ENCODE data around the gene KYNU. TPM values are rescaled to one million over a fixed set of nuclear protein-coding genes. Genes with fewer than 3 reads are reported as not detected.

KYNU gene
- total and polyA plus RNA-seq, 2 experiments from 2014 or later, result not detected

- no peak overlapping the region for H2AFZ ChIP-seq
- peaks cover 19% of the 10 kb centered on the region for H3K27me3 ChIP-seq (replicated peaks; ENCODE audit: insufficient read depth)
- H3F3A ChIP-seq (ENCODE audit: insufficient read depth), result no peaks in the 10 kb centered on the region
- no peaks in the 10 kb centered on the region for H3K4me1 ChIP-seq (ENCODE audit: insufficient read depth)
- H3K9ac ChIP-seq, result no peak overlapping the region
- H3K36me3 ChIP-seq (ENCODE audit: low read depth), result no peaks in the 10 kb centered on the region
- WGBS, 2 experiments (ENCODE audit: low coverage in 1 of 2, low lambda C conversion rate in 2 of 2, missing lambda C conversion rate in 2 of 2), result 65 to 66% methylated on average over 4 of the region's 4 CpGs
- DNase-seq, result no peak
- in situ Hi-C loops (cut with MboI), result loop anchor here (25.0 kb wide), 1 partner anchor 806 kb away; no protein-coding TSS in a partner anchor
- H3K4me2 ChIP-seq (ENCODE audit: unreplicated experiment), result no peak overlapping the region
- no peak for TF ChIP-seq EZH2 (IDR thresholded peaks at IDR 0.05; ENCODE audit: insufficient read depth, poor library complexity, severe bottlenecking)
- no peaks in the 10 kb centered on the region for H3K9me3 ChIP-seq (ENCODE audit: low read depth)
- H4K20me1 ChIP-seq (ENCODE audit: insufficient read depth), result no peaks in the 10 kb centered on the region
- H3K9me2 ChIP-seq (ENCODE audit: insufficient read depth), result no peaks in the 10 kb centered on the region
- H3K4me3 ChIP-seq, result no peak overlapping the region
- no peak overlapping the region for H3K27ac ChIP-seq
- no peaks in the 10 kb centered on the region for H3K79me2 ChIP-seq (ENCODE audit: insufficient read depth)
Observed at GRCh38 chr2:142992840-142993239, 115.4 kb downstream of the KYNU start.

DNA sequence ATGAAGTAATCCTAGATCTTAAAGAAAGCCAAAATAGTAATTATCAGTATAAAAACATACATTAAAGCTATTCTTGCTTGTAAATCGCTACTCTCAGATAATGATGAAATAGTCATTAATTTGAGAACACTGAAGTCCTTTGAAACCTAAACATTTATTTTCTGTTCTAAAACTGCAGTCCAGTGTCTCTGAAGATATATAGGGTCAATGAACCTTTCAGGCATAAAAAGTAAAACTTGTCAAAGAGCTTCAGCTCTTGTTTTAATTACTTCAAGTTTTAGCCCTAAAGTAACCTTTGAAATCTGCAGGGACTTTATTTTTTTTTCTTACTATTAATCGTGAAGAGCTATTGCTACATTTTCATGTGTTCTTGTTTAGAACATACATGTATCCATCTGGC is 116.3 kb downstream of the KYNU start:
- no peak overlapping the region for H3K9ac ChIP-seq
- H3K4me1 ChIP-seq (ENCODE audit: insufficient read depth), result no peaks in the 10 kb centered on the region
- no peaks in the 10 kb centered on the region for H4K20me1 ChIP-seq (ENCODE audit: insufficient read depth)
- H3K36me3 ChIP-seq (ENCODE audit: low read depth), result no peaks in the 10 kb centered on the region
- H3K27me3 ChIP-seq (replicated peaks; ENCODE audit: insufficient read depth), result peaks cover 19% of the 10 kb centered on the region
- no peak for DNase-seq
- no peaks in the 10 kb centered on the region for H3K9me3 ChIP-seq (ENCODE audit: low read depth)
- 14 to 28% methylated on average over 2 of the region's 2 CpGs for WGBS, 2 experiments (ENCODE audit: low coverage in 1 of 2, low lambda C conversion rate in 2 of 2, missing lambda C conversion rate in 2 of 2)
- no peak overlapping the region for H3K27ac ChIP-seq
- H3K79me2 ChIP-seq (ENCODE audit: insufficient read depth), result no peaks in the 10 kb centered on the region
- H3F3A ChIP-seq (ENCODE audit: insufficient read depth), result no peaks in the 10 kb centered on the region
- no peaks in the 10 kb centered on the region for H3K9me2 ChIP-seq (ENCODE audit: insufficient read depth)
- H2AFZ ChIP-seq, result no peak overlapping the region
- H3K4me2 ChIP-seq (ENCODE audit: unreplicated experiment), result no peak overlapping the region
- no peak overlapping the region for H3K4me3 ChIP-seq
- TF ChIP-seq EZH2 (IDR thresholded peaks at IDR 0.05; ENCODE audit: insufficient read depth, poor library complexity, severe bottlenecking) (no peak), EZH2phosphoT487 (IDR thresholded peaks at IDR 0.05; ENCODE audit: insufficient read depth, low read depth) (no peak)
- in situ Hi-C loops (cut with MboI), result loop anchor here (25.0 kb wide), 1 partner anchor 806 kb away; no protein-coding TSS in a partner anchor

DNA sequence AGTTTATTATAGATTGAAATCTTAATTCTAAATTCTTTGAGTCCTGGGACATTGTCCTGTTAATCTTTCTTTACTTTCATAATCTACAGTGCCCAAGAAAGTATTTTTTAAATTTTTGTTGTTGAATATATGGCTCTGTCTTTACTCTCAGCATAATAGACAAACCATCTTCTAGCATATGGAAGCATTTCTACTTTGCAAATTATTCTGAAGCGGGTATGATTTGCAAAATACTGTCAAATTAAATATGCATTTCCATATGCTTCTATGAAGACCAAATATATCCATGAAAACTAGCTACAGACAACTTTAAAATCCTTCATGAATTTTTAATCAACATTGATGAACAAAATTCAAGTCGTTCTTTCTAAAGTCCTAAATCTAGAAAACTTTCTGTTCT is 117.2 kb downstream of the KYNU start:
- Histone ChIP-seq H3K27me3 (replicated peaks; ENCODE audit: insufficient read depth) (peaks cover 19% of the 10 kb centered on the region), H3K27ac (no peak overlapping the region), H2AFZ (no peak overlapping the region), H3K36me3 (ENCODE audit: low read depth) (no peaks in the 10 kb centered on the region), H3K4me1 (ENCODE audit: insufficient read depth) (no peaks in the 10 kb centered on the region), H3K79me2 (ENCODE audit: insufficient read depth) (no peaks in the 10 kb centered on the region), H3K4me3 (no peak overlapping the region), H3K9me3 (ENCODE audit: low read depth) (no peaks in the 10 kb centered on the region), H3K4me2 (ENCODE audit: unreplicated experiment) (no peak overlapping the region), H3K9ac (no peak overlapping the region), H3K9me2 (ENCODE audit: insufficient read depth) (no peaks in the 10 kb centered on the region), H3F3A (ENCODE audit: insufficient read depth) (no peaks in the 10 kb centered on the region), H4K20me1 (ENCODE audit: insufficient read depth) (no peaks in the 10 kb centered on the region)
- in situ Hi-C loops (cut with MboI), result loop anchor here (25.0 kb wide), 1 partner anchor 807 kb away; no protein-coding TSS in a partner anchor
- no peak for DNase-seq
- TF ChIP-seq EZH2phosphoT487 (IDR thresholded peaks at IDR 0.05; ENCODE audit: insufficient read depth, low read depth) (no peak), EZH2 (IDR thresholded peaks at IDR 0.05; ENCODE audit: insufficient read depth, poor library complexity, severe bottlenecking) (no peak)
- WGBS, 2 experiments (ENCODE audit: low coverage in 1 of 2, low lambda C conversion rate in 2 of 2, missing lambda C conversion rate in 2 of 2), result 3 to 5% methylated on average over 2 of the region's 2 CpGs

- no peak for DNase-seq
Observed at GRCh38 chr2:142997231-142997630, 119.8 kb downstream of the KYNU start.

DNA sequence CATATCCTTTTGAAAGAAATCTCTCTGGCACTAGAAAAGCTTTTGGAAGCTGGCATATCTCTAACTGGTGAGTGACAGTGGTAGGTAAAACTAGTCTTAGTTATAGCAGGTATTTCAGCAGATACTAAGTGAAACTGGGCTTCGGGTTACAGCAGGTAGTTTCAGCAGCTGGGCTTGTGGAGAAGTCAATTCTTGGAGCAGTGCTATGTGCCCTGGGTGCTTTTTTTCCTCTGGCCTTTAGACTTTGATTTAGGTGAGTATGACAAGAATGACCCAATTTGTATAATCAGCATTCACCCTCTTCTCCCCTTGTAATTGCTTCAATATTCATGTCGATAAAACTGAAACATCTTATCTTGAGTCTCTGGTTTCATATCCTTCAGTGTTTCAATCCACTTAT is 123.1 kb downstream of the KYNU start:
- 53 to 70% methylated on average over 2 of the region's 2 CpGs for WGBS, 2 experiments (ENCODE audit: low coverage in 1 of 2, low lambda C conversion rate in 2 of 2, missing lambda C conversion rate in 2 of 2)
- DNase-seq, result no peak
- in situ Hi-C loops (cut with MboI), result no loop called here
- no peaks in the 10 kb centered on the region for H4K20me1 ChIP-seq (ENCODE audit: insufficient read depth)
- peaks cover 5% of the 10 kb centered on the region; the same call in 1 of the 2 replicates for H3K27me3 ChIP-seq (replicated peaks; ENCODE audit: insufficient read depth)
- H3K9me2 ChIP-seq (ENCODE audit: insufficient read depth), result no peaks in the 10 kb centered on the region
- no peak overlapping the region for H3K4me2 ChIP-seq (ENCODE audit: unreplicated experiment)
- no peaks in the 10 kb centered on the region for H3K9me3 ChIP-seq (ENCODE audit: low read depth)
- H3K4me3 ChIP-seq, result no peak overlapping the region
- H3K9ac ChIP-seq, result no peak overlapping the region
- no peaks in the 10 kb centered on the region for H3F3A ChIP-seq (ENCODE audit: insufficient read depth)
- TF ChIP-seq EZH2 (IDR thresholded peaks at IDR 0.05; ENCODE audit: insufficient read depth, poor library complexity, severe bottlenecking) (no peak), EZH2phosphoT487 (IDR thresholded peaks at IDR 0.05; ENCODE audit: insufficient read depth, low read depth) (no peak)
- no peaks in the 10 kb centered on the region for H3K79me2 ChIP-seq (ENCODE audit: insufficient read depth)
- H3K27ac ChIP-seq, result no peak overlapping the region
- H3K4me1 ChIP-seq (ENCODE audit: insufficient read depth), result no peaks in the 10 kb centered on the region
- no peaks in the 10 kb centered on the region for H3K36me3 ChIP-seq (ENCODE audit: low read depth)
- H2AFZ ChIP-seq, result no peak overlapping the region

More at GRCh38 chr2:142997231-142997630, 119.8 kb downstream of the KYNU start:
- Histone ChIP-seq H3K9me2 (ENCODE audit: insufficient read depth) (no peaks in the 10 kb centered on the region), H3K27me3 (replicated peaks; ENCODE audit: insufficient read depth) (peaks cover 19% of the 10 kb centered on the region), H3K79me2 (ENCODE audit: insufficient read depth) (no peaks in the 10 kb centered on the region), H3K36me3 (ENCODE audit: low read depth) (no peaks in the 10 kb centered on the region), H3K4me2 (ENCODE audit: unreplicated experiment) (no peak overlapping the region), H3K4me3 (no peak overlapping the region), H4K20me1 (ENCODE audit: insufficient read depth) (no peaks in the 10 kb centered on the region), H3K4me1 (ENCODE audit: insufficient read depth) (no peaks in the 10 kb centered on the region), H3K9me3 (ENCODE audit: low read depth) (no peaks in the 10 kb centered on the region), H3K9ac (no peak overlapping the region), H3F3A (ENCODE audit: insufficient read depth) (no peaks in the 10 kb centered on the region), H3K27ac (no peak overlapping the region), H2AFZ (no peak overlapping the region)
- no peak for TF ChIP-seq EZH2 (IDR thresholded peaks at IDR 0.05; ENCODE audit: insufficient read depth, poor library complexity, severe bottlenecking)
- TF ChIP-seq EZH2phosphoT487 (IDR thresholded peaks at IDR 0.05; ENCODE audit: insufficient read depth, low read depth), result no peak
- in situ Hi-C loops (cut with MboI), result loop anchor here (25.0 kb wide), 1 partner anchor 810 kb away; no protein-coding TSS in a partner anchor
- WGBS, 2 experiments (ENCODE audit: low coverage in 1 of 2, low lambda C conversion rate in 2 of 2, missing lambda C conversion rate in 2 of 2), result 22 to 23% methylated on average over 1 of the region's 1 CpG
